ENCODE measurements around the gene TXNDC17.
"Not testable (repeated sequence)": the region's sequence is repeated elsewhere in the genome, so short reads cannot be mapped to it uniquely, and the experiment has no call there.

The TXNDC17 gene

DNA sequence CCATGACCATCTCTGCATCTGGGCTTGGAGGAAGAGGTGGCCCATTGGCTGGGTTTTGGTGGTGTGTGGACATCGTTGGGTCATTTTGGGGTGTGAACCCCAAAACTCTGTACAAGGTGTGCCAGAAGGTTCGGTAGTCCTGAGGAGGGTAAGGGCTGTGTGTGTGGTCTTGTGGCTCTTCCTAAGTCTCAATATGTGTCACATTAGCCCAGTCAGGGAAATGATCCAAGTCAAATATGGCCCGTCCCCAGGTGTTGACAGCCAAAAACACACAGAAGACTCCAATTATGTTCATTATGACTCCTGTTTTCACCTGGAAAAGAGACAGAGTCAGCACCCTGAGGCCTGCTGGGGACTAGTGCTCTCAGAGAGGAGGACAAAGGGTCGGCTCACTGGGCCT, 45.2 kb downstream of the TXNDC17 start:
- peak; percentile 30 for DNase-seq

- no peak for DNase-seq
These were observed 48.1 kb downstream of the TXNDC17 start for GRCh38 chr17:6688944-6689343.

GRCh38 chr17:6690641-6691040, 49.8 kb downstream of the TXNDC17 start:
- DNase-seq, result no peak

DNA sequence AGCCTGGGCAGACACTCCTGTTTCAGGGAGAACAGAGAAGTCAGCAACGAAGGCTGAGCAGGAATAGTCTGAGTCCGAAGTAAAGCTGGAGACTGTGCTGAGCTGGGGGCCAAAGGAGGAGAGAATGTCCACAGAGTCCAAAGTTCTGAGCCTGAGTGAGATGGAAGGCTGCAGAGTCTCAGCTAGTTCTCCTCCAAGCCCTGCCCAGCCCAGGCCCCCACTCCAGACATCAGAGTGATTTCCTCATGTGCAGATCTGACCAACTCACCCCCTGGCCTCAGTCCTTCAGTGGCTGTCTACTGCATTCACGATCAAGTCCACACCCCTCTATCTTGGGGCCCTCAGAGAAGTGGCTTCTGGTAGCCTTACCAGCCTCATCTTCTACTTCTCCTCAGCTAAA, 50.7 kb downstream of the TXNDC17 start:
- DNase-seq, result no peak

GRCh38 chr17:6691958-6692357, 51.1 kb downstream of the TXNDC17 start:
- not testable (repeated sequence) for DNase-seq

Measured in COR-L47 (cell line).